SH-SY5Y (cell line): ENCODE measurements around the gene KANSL1.

ENCODE experiments used
- GATA2 ChIP-seq: IDR thresholded peaks from 2 replicates; pipeline ENCODE4 v1.6.1; 2011; ENCODE audit warnings: mild to moderate bottlenecking, low read depth, low read length
- GATA3 ChIP-seq: IDR thresholded peaks from 2 replicates; pipeline ENCODE4 v1.6.1; 2011; ENCODE audit warnings: low read depth, mild to moderate bottlenecking, low read length, moderate library complexity

DNA sequence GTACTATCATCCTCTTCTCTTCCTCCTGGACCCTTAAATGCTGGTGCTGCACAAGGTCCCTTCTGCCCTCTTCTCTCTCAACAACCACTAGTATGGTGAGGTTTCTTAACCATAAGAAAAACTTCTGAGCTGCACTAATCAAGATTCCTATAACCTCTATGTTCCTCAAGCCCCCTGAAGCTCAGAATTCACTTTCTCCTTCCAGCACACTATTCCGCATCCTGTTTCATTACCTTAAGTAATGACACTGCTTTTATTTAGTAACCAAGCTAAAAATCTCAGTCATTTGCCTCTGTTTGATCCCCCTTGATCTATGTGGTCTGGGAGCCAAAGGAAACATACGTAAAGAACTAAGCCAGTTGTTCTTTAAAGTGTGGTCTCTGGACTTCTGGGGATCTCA, 20.1 kb downstream of the KANSL1 start:
- TF ChIP-seq GATA2 (no peak), GATA3 (no peak)
